GM12878 (cell line): Measurements from ENCODE around the gene POU2F3. TPM values are rescaled to one million over a fixed set of nuclear protein-coding genes. Genes with fewer than 3 reads are reported as not detected.
A peak's percentile ranks its signal among the peaks of the same experiment; 100 is the strongest.

Experiments
- ATAC-seq: fragments of 200-7000 bp; cut with Tn5 transposase; 3 replicates; pipeline ENCODE4 v1.9.1; 2020; ENCODE audit warnings: mild to moderate bottlenecking, moderate library complexity
- BruUV-seq: library from RNA; stranded (reverse); fragments of 400-500 nt; replicated peaks from 2 replicates; lab custom pipeline; 2021; lab: Mats Ljungman, UMichigan
- CTCF ChIA-PET: fragments of 300-600 bp; sonication (Branson Sonifier 250); formaldehyde crosslinking; extraction: SDS; loops from one replicate; lab custom pipeline; 2021; ENCODE audit warnings: inconsistent platforms; lab: Yijun Ruan, JAX
- POLR2A ChIA-PET: fragments of 350-600 bp; formaldehyde crosslinking; extraction: SDS; loops from one replicate; lab custom pipeline; 2021; ENCODE audit warnings: inconsistent platforms; lab: Charles Lee
- RAD21 ChIA-PET: fragments of 300-600 bp; sonication (Branson Sonifier 250); formaldehyde crosslinking; loops from one replicate; lab custom pipeline; 2023; ENCODE audit warnings: antibody characterized with exemption; ENCODE audit not compliant: unreplicated experiment; lab: Charles Lee
- SMC1A ChIA-PET: fragments of 300-600 bp; sonication (Branson Sonifier 250); formaldehyde crosslinking; loops from one replicate; lab custom pipeline; 2023; ENCODE audit not compliant: unreplicated experiment, uncharacterized antibody; lab: Charles Lee
- DNase-seq: peaks from one replicate; pipeline ENCODE4 v3.0.0-alpha.2; 2011; ENCODE audit warnings: low read depth, low spot score
- FAIRE-seq: peaks from 3 replicates; lab custom pipeline; 2011; peaks lifted over from hg19 to GRCh38; lab: Jason Lieb, UNC
- H2AFZ ChIP-seq: 2 replicates; pipeline ENCODE4 v1.6.0; 2011; ENCODE audit warnings: low read depth, low read length, control low read depth; ENCODE audit not compliant: control insufficient read depth
- H3K27ac ChIP-seq: 2 replicates; pipeline ENCODE4 v1.5.1; 2011; ENCODE audit warnings: control low read depth; ENCODE audit not compliant: control insufficient read depth, insufficient read depth
- H3K27me3 ChIP-seq, 2 experiments: replicated peaks in 1 of 2; 2 replicates each; pipeline versions ENCODE4 v1.6.0 to v1.6.1; 2011; ENCODE audit warnings: low read length in 1 of 2; ENCODE audit not compliant: control insufficient read depth in 2 of 2, insufficient read depth in 2 of 2
- H3K36me3 ChIP-seq, 2 experiments: 2 replicates each; pipeline ENCODE4 v1.5.1; 2011; ENCODE audit warnings: low read length in 1 of 2; ENCODE audit not compliant: control insufficient read depth in 2 of 2, insufficient read depth in 2 of 2
- H3K4me1 ChIP-seq: 2 replicates; pipeline ENCODE4 v1.6.1; 2011; ENCODE audit warnings: mild to moderate bottlenecking, low read length, moderate library complexity, mixed read lengths; ENCODE audit not compliant: control insufficient read depth, insufficient read depth
- H3K4me2 ChIP-seq: 2 replicates; pipeline ENCODE4 v1.6.0; 2011; ENCODE audit warnings: control low read depth; ENCODE audit not compliant: control insufficient read depth, insufficient read depth
- H3K4me3 ChIP-seq: fragments of 200-600 bp; sonication (generic); 2 replicates; pipeline ENCODE4 v1.5.1; 2016
- H3K79me2 ChIP-seq: 2 replicates; pipeline ENCODE4 v1.6.0; 2011; ENCODE audit warnings: low read length; ENCODE audit not compliant: control insufficient read depth, insufficient read depth
- H3K9ac ChIP-seq: 2 replicates; pipeline ENCODE4 v1.8.0; 2011; ENCODE audit warnings: low read length, control low read depth, mixed read lengths; ENCODE audit not compliant: control insufficient read depth, insufficient read depth
- H3K9me3 ChIP-seq: replicated peaks from 3 replicates; pipeline ENCODE4 v1.5.1; 2011; ENCODE audit warnings: mild to moderate bottlenecking, low read length; ENCODE audit not compliant: control insufficient read depth, insufficient read depth
- H4K20me1 ChIP-seq: 2 replicates; pipeline ENCODE4 v1.6.0; 2011; ENCODE audit not compliant: control insufficient read depth, insufficient read depth
- BACH1 ChIP-seq: fragments of 450-650 bp; IDR thresholded peaks from 2 replicates; pipeline ENCODE4 v1.6.1; 2017; ENCODE audit warnings: mild to moderate bottlenecking, borderline replicate concordance
- CBFB ChIP-seq: IDR thresholded peaks from 2 replicates; pipeline ENCODE4 v1.6.1; 2016; ENCODE audit warnings: antibody characterized with exemption, low read depth
- CTCF ChIP-seq, 3 experiments: IDR thresholded peaks in 2 of 3; conservative IDR thresholded peaks in 1 of 3; 2 replicates each; pipeline ENCODE4 v1.5.1; 2011; ENCODE audit warnings: low read depth in 3 of 3, low read length in 3 of 3, mild to moderate bottlenecking in 3 of 3, control low read depth in 2 of 3, moderate library complexity in 2 of 3, inconsistent platforms in 1 of 3, mixed read lengths in 1 of 3; ENCODE audit not compliant: control insufficient read depth in 2 of 3, insufficient read depth in 1 of 3; ENCODE audit errors: extremely low read depth in 1 of 3
- EGR1 ChIP-seq, 2 experiments: IDR thresholded peaks; 1 replicate in 1 of 2; 2 replicates in 1 of 2; pipeline ENCODE4 v1.6.1; 2011 to 2012; ENCODE audit warnings: low read depth in 2 of 2, low read length in 2 of 2, borderline replicate concordance in 1 of 2, mild to moderate bottlenecking in 1 of 2, moderate library complexity in 1 of 2
- EZH2 ChIP-seq: IDR thresholded peaks from 2 replicates; pipeline ENCODE4 v1.6.1; 2012; ENCODE audit warnings: low read depth, mild to moderate bottlenecking, control low read depth, inconsistent platforms, low read length, borderline replicate concordance; ENCODE audit not compliant: control insufficient read depth
- KLF5 ChIP-seq: fragments of 450-650 bp; IDR thresholded peaks from 2 replicates; pipeline ENCODE4 v1.6.1; 2014; ENCODE audit warnings: mild to moderate bottlenecking; ENCODE audit not compliant: partially characterized antibody
- MTA2 ChIP-seq: fragments of 450-650 bp; IDR thresholded peaks from 2 replicates; pipeline ENCODE4 v1.6.1; 2016; ENCODE audit warnings: low read depth, mild to moderate bottlenecking, moderate library complexity
- MYC ChIP-seq: IDR thresholded peaks from 2 replicates; pipeline ENCODE4 v1.6.1; 2011; ENCODE audit warnings: mild to moderate bottlenecking, low read length, moderate library complexity, inconsistent platforms; ENCODE audit not compliant: insufficient read depth, insufficient replicate concordance, insufficient read length, severe bottlenecking
- NFXL1 ChIP-seq: fragments of 450-650 bp; IDR thresholded peaks from 2 replicates; pipeline ENCODE4 v1.6.1; 2017; ENCODE audit warnings: antibody characterized with exemption, mild to moderate bottlenecking, borderline replicate concordance
- NFYB ChIP-seq: IDR thresholded peaks from 2 replicates; pipeline ENCODE4 v1.6.1; 2011; ENCODE audit warnings: low read depth, mild to moderate bottlenecking, low read length, improper control_type of control experiment, moderate library complexity; ENCODE audit not compliant: insufficient read depth
- NR2C1 ChIP-seq: fragments of 450-650 bp; IDR thresholded peaks from 2 replicates; pipeline ENCODE4 v1.6.1; 2017; ENCODE audit warnings: antibody characterized with exemption, mild to moderate bottlenecking, moderate library complexity
- POLR2A ChIP-seq: IDR thresholded peaks from 2 replicates; pipeline ENCODE4 v1.6.1; 2011; ENCODE audit warnings: low read depth, mild to moderate bottlenecking, low read length
- PRDM15 ChIP-seq: fragments of 450-650 bp; formaldehyde crosslinking; IDR thresholded peaks from 2 replicates; pipeline ENCODE4 v1.4.0; 2020; ENCODE audit warnings: mild to moderate bottlenecking, moderate library complexity
- RAD21 ChIP-seq: IDR thresholded peaks from 2 replicates; pipeline ENCODE4 v1.6.1; 2011; ENCODE audit warnings: mild to moderate bottlenecking, low read depth, low read length, moderate library complexity; ENCODE audit not compliant: insufficient read depth
- STAT1 ChIP-seq: fragments of 450-650 bp; conservative IDR thresholded peaks from 2 replicates; pipeline ENCODE4 v1.6.1; 2014; ENCODE audit warnings: antibody characterized with exemption, mild to moderate bottlenecking
- ZNF24 ChIP-seq: fragments of 450-650 bp; IDR thresholded peaks from 2 replicates; pipeline ENCODE4 v1.6.1; 2017; ENCODE audit warnings: antibody characterized with exemption, mild to moderate bottlenecking
- WGBS: methylation state at CpG from one replicate; pipeline ENCODE4 v1.1.6; 2016; ENCODE audit warnings: low lambda C conversion rate; ENCODE audit not compliant: insufficient replicate concordance, insufficient coverage; ENCODE audit errors: missing lambda C conversion rate; 5-methylcytosine and 5-hydroxymethylcytosine counted together
- in situ Hi-C: fragments of 300-500 bp; cut with MboI; formaldehyde crosslinking; loops from 9 replicates; pipeline ENCODE4 v1.14.3; 2018; ENCODE audit warnings: mixed read lengths
- intact Hi-C: fragments of 100-400 bp; cut with micrococcal nuclease; formaldehyde crosslinking; loops from one replicate; pipeline ENCODE4 v1.14.2; 2022; ENCODE audit not compliant: unreplicated experiment
- polyA plus RNA-seq, 11 experiments: library from polyadenylated mRNA; depleted of rRNA in 4 of 11; unstranded in 6 of 11; stranded (reverse) in 5 of 11; fragments of >200 nt; fragmentation: Nextera tagmentation in 4 of 11; fragmentation: Illumina TruSeq in 1 of 11; extraction: Ambion mirVana in 4 of 11; extraction: Trizol in 1 of 11; gene quantifications; 1 replicate in 1 of 11; 2 replicates in 10 of 11; pipeline versions ENCODE4 v1.2.1 to v1.2.3, GENCODE V29; 2011 to 2016; ENCODE audit warnings: inconsistent platforms in 2 of 11, missing spikeins in 2 of 11, low read depth in 1 of 11
- total RNA-seq, 4 experiments: library from RNA; depleted of rRNA in 3 of 4; stranded (reverse); fragments of >200 nt in 3 of 4; fragmentation: Illumina TruSeq in 1 of 4; extraction: Trizol in 1 of 4; gene quantifications; 2 replicates each; pipeline versions ENCODE4 v1.2.1 to v1.2.3, GENCODE V29; 2013 to 2021

The POU2F3 gene
- total and polyA plus RNA-seq, 10 of the 15 experiments (the other 5 are each of a cell fraction or from before 2014, with no cell fraction given): 0.09 to 4.4 (median 0.33) TPM

GRCh38 chr11:120335908-120336640 is 96.1 kb downstream of the POU2F3 start, which contains the start of gene ARHGEF12:
TSS of gene ARHGEF12 (plus strand) at chr11:120336413. CDS start at chr11:120337244, 831 bp downstream.
- ChIA-PET CTCF (interaction anchor here (0.5 to 3.9 kb wide), 32 partner anchors 9 to 466 kb away, joined by 3 to 40 read pairs (median 6); partner anchors contain the start of gene GRIK4), POLR2A (interaction anchor here (0.7 to 1.6 kb wide), 6 partner anchors 9 to 96 kb away, joined by 3 to 5 read pairs (median 4); partner anchors contain the start of gene TLCD5), RAD21 (interaction anchor here (0.6 to 4.1 kb wide), 15 partner anchors 12 to 616 kb away, joined by 3 to 34 read pairs (median 4); no protein-coding TSS in a partner anchor), SMC1A (interaction anchor here (0.9 to 4.5 kb wide), 20 partner anchors 10 to 173 kb away, joined by 3 to 32 read pairs (median 4); no protein-coding TSS in a partner anchor)
- intact Hi-C loops: loop anchor here (2.0 to 10.0 kb wide), 7 partner anchors 65 to 859 kb away; no protein-coding TSS in a partner anchor
- in situ Hi-C loops: loop anchor here (10.0 kb wide), 1 partner anchor 619 kb away; no protein-coding TSS in a partner anchor
- no peaks in the 10 kb centered on the region for H3K36me3 ChIP-seq
- no peaks in the 10 kb centered on the region for H3K27me3 ChIP-seq
- BruUV-seq: no TSS peak
- whole genome bisulfite sequencing: 1% methylated on average over 86 of the region's 92 CpGs
- H2AFZ ChIP-seq: peak within 1 kb of the TSS; percentile 85
- H4K20me1 ChIP-seq: peaks cover 2% of the 10 kb centered on the region
- FAIRE-seq (peak; percentile 18), DNase-seq (peak; percentile 33), ATAC-seq (peak; percentile 64)
- H3K79me2 ChIP-seq: peaks cover 40% of the 10 kb centered on the region
- H3K9me3 ChIP-seq: no peaks in the 10 kb centered on the region
- peak within 1 kb of the TSS; percentile 82 for H3K4me2 ChIP-seq
- H3K4me1 ChIP-seq: peaks cover 9% of the 10 kb centered on the region
- H3K27ac ChIP-seq: peak within 1 kb of the TSS; percentile 74
- peak within 1 kb of the TSS; percentile 85 for H3K9ac ChIP-seq
- peak within 1 kb of the TSS; percentile 94 for H3K4me3 ChIP-seq
- peak; percentile 8; the same call in 1 of the 2 replicates for TF ChIP-seq ZNF24
- TF ChIP-seq NR2C1: peak; percentile 49
- peak in 1 of 2 experiments; percentile 69; a peak in 2 of 3 replicates for TF ChIP-seq EGR1 (IDR thresholded peaks at IDR 0.05; ENCODE audit: borderline replicate concordance in 1 of 2, low read depth in 2 of 2, low read length in 2 of 2)
- TF ChIP-seq CTCF (IDR thresholded peaks at IDR 0.05 in 2 of 3, conservative IDR thresholded peaks at IDR 0.05 in 1 of 3; ENCODE audit: control insufficient read depth in 2 of 3, extremely low read depth in 1 of 3, insufficient read depth in 1 of 3, low read depth in 3 of 3, low read length in 3 of 3): peak; percentile 40 to 48 (median 44)
- TF ChIP-seq STAT1: 0 out of 2 replicates have a peak, but pooled peaks have one; percentile 69
- TF ChIP-seq EZH2: no peak
- TF ChIP-seq PRDM15 (CRISPR knock-in tag): no peak
- no peak for TF ChIP-seq NFXL1
- TF ChIP-seq KLF5: peak; percentile 78
- TF ChIP-seq MTA2: peak; percentile 47; the same call in 1 of the 2 replicates
- peak; percentile 23; the same call in 1 of the 2 replicates for TF ChIP-seq RAD21
- TF ChIP-seq POLR2A: peak; percentile 67
- TF ChIP-seq BACH1: peak; percentile 72
- no peak for TF ChIP-seq NFYB
- no peak for TF ChIP-seq MYC
- 0 out of 2 replicates have a peak, but pooled peaks have one; percentile 52 for TF ChIP-seq CBFB
